Mesenteric fat pad (tissue), 1 donor: Measurements from ENCODE around the gene KRTAP13-1. TPM values are rescaled to one million over a fixed set of nuclear protein-coding genes. Genes with fewer than 3 reads are reported as not detected.

ENCODE experiments used
- microRNA-seq: library from miRNA; unstranded; fragments of <30 nt; microRNA quantifications from one replicate; pipeline ENCODE4 v1.2.0, GENCODE V29; 2020; ENCODE audit warnings: borderline number of aligned reads
- total RNA-seq: library from RNA; stranded (reverse); fragmentation: NEBNext Ultra II Directional; extraction: Animal tissue kit (Norgen Biotek cat#: 25700); gene quantifications from one replicate; pipeline ENCODE4 v1.2.1, GENCODE V29; 2021
- donor health status: DM: yes; HTN: yes; CAD: no.

Gene KRTAP13-1
- total RNA-seq, 1 donor from 2014 or later: not detected

Small RNAs within 50 kb of the gene (microRNA-seq; reads per million reads assigned to microRNA genes)
- gene MIR4327: not detected

Other genes starting within 250 kb of the KRTAP13-1 start
- gene CLDN17, start 229.2 kb upstream of the KRTAP13-1 start, total RNA-seq: not detected
- gene CLDN8, start 179.9 kb upstream of the KRTAP13-1 start, total RNA-seq: not detected
- not detected for gene KRTAP24-1, start 113.1 kb upstream of the KRTAP13-1 start, total RNA-seq
- gene KRTAP25-1, start 106.5 kb upstream of the KRTAP13-1 start, total RNA-seq: not detected
- not detected for gene KRTAP26-1, start 75.7 kb upstream of the KRTAP13-1 start, total RNA-seq
- not detected for gene KRTAP27-1, start 58.3 kb upstream of the KRTAP13-1 start, total RNA-seq
- not detected for gene KRTAP23-1, start 47.4 kb upstream of the KRTAP13-1 start, total RNA-seq
- gene KRTAP13-2, start 23.8 kb upstream of the KRTAP13-1 start, total RNA-seq: not detected
- not detected for gene KRTAP13-3, start 29.9 kb downstream of the KRTAP13-1 start, total RNA-seq
- not detected for gene KRTAP13-4, start 34.2 kb downstream of the KRTAP13-1 start, total RNA-seq
- gene KRTAP15-1, start 44.2 kb downstream of the KRTAP13-1 start, total RNA-seq: not detected
- gene KRTAP19-1, start 84.3 kb downstream of the KRTAP13-1 start, total RNA-seq: not detected
- not detected for gene KRTAP19-2, start 91.4 kb downstream of the KRTAP13-1 start, total RNA-seq
- not detected for gene KRTAP19-3, start 96.0 kb downstream of the KRTAP13-1 start, total RNA-seq
- gene KRTAP19-4, start 101.1 kb downstream of the KRTAP13-1 start, total RNA-seq: not detected
- gene KRTAP19-5, start 106.1 kb downstream of the KRTAP13-1 start, total RNA-seq: not detected
- not detected for gene KRTAP19-6, start 145.8 kb downstream of the KRTAP13-1 start, total RNA-seq
- gene KRTAP19-7, start 165.3 kb downstream of the KRTAP13-1 start, total RNA-seq: not detected
- gene KRTAP22-2, start 194.4 kb downstream of the KRTAP13-1 start, total RNA-seq: not detected
- not detected for gene KRTAP6-3, start 196.4 kb downstream of the KRTAP13-1 start, total RNA-seq
- not detected for gene KRTAP6-2, start 202.9 kb downstream of the KRTAP13-1 start, total RNA-seq
- gene KRTAP22-1, start 205.1 kb downstream of the KRTAP13-1 start, total RNA-seq: not detected
- gene KRTAP6-1, start 217.9 kb downstream of the KRTAP13-1 start, total RNA-seq: not detected
- not detected for gene KRTAP20-1, start 220.4 kb downstream of the KRTAP13-1 start, total RNA-seq
- not detected for gene KRTAP20-4, start 224.6 kb downstream of the KRTAP13-1 start, total RNA-seq
- not detected for gene KRTAP20-2, start 239.2 kb downstream of the KRTAP13-1 start, total RNA-seq
- not detected for gene KRTAP20-3, start 246.8 kb downstream of the KRTAP13-1 start, total RNA-seq